HPDE6-E6E7 (cell line): ENCODE measurements around the gene FHIP2A.
"Not testable (repeated sequence)": the region's sequence is repeated elsewhere in the genome, so short reads cannot be mapped to it uniquely, and the experiment has no call there.

Experiments used
- DNase-seq: peaks from one replicate; pipeline ENCODE4 v3.0.0; 2011; ENCODE audit warnings: missing footprints; ENCODE audit errors: extremely low spot score

Gene FHIP2A, protein sequence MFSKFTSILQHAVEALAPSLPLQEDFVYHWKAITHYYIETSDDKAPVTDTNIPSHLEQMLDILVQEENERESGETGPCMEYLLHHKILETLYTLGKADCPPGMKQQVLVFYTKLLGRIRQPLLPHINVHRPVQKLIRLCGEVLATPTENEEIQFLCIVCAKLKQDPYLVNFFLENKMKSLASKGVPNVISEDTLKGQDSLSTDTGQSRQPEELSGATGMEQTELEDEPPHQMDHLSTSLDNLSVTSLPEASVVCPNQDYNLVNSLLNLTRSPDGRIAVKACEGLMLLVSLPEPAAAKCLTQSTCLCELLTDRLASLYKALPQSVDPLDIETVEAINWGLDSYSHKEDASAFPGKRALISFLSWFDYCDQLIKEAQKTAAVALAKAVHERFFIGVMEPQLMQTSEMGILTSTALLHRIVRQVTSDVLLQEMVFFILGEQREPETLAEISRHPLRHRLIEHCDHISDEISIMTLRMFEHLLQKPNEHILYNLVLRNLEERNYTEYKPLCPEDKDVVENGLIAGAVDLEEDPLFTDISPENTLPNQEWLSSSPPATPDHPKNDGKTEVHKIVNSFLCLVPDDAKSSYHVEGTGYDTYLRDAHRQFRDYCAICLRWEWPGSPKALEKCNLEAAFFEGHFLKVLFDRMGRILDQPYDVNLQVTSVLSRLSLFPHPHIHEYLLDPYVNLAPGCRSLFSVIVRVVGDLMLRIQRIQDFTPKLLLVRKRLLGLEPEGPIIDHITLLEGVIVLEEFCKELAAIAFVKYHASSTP

DNA sequence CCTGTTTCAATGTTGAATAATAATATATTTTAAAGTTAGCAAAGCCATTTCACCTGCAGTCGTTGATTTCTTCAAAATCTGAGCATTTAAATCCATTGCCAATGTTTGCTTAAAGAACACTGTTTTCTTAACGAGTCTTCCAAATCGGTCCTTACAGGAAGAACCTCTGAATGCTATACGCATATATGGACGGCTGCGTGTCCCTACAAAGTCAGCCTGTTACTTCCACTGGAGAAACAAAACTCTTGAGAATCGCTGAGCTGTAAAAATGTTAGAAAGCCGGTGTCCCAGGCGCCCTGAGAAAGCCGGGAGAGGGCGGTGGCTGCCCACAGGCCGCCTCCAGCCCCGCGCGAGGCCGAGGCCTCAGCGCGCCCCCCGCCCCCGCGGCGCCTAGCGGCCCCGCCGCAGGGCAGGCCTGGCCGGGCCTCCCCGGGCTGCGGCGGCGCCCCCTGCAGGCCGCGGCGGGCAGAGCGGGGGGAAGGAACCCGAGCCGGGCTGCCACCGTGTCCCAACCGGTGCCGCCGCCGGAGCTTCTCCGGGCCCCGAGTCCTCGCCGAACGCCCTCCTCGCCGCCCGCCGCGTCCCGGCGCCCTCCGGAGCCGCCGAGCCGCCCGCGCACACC, at the start of gene FHIP2A:
FHIP2A (plus strand) TSS at position 488 of the 622 bp plus-strand sequence. CDS start 299 bp downstream, outside the sequence.
- DNase-seq, result peak; percentile 51

GRCh38 chr10:114772496-114773196, 48.9 kb upstream of the FHIP2A start:
- no peak for DNase-seq

DNA sequence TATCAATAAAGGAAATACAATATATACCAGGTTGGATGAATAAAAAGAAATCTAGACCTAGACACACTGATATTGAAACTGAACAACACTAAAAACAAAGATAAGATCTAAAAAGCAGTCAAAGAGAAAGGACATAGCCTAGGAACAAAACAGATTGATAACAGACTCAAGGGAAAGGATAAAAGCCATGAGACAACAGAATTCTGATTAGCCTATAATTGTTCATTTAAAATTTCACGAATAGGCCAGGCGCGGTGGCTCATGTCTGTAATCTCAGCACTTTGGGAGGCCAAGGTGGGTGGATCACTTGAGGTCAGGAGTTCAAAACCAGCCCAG, 48.4 kb upstream of the FHIP2A start:
- no peak for DNase-seq

DNA sequence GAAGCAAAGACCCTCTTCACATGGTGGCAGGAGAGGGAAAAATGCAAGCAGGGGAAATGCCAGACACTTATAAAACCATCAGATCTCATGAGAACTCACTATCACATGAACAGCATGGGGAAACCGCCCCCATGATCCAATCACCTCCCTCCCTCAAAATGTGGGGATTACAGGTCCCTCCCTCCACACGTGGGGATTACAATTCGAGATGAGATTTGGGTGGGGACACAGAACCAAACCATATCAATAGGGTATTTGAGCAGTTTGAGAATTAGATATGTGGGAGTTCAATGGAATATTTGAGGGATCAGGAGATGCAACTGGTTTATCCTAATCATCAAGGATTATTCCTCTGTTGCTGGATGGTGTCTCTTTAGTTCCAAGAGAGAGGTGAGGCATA, 46.5 kb upstream of the FHIP2A start:
- DNase-seq, result not testable (repeated sequence)

DNA sequence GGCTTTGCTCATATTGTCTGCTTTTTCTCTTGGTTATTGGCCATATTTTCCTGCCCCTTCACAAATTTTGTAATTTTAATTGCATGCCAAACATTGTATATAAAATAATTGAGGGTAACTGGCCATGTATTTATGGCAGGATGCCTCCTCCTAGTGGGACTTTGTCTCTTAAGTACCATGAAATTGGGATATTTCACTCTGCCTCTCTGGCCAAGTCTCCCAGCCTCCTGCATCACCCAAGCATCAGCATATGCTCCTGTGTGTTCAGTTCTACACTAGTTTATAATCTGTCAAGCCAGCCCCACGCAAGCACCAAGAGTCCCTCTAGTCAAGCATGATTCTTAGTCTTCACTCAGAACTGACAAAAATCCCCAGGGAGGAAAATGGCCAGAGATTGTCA, 44.2 kb upstream of the FHIP2A start:
- DNase-seq, result no peak

DNA sequence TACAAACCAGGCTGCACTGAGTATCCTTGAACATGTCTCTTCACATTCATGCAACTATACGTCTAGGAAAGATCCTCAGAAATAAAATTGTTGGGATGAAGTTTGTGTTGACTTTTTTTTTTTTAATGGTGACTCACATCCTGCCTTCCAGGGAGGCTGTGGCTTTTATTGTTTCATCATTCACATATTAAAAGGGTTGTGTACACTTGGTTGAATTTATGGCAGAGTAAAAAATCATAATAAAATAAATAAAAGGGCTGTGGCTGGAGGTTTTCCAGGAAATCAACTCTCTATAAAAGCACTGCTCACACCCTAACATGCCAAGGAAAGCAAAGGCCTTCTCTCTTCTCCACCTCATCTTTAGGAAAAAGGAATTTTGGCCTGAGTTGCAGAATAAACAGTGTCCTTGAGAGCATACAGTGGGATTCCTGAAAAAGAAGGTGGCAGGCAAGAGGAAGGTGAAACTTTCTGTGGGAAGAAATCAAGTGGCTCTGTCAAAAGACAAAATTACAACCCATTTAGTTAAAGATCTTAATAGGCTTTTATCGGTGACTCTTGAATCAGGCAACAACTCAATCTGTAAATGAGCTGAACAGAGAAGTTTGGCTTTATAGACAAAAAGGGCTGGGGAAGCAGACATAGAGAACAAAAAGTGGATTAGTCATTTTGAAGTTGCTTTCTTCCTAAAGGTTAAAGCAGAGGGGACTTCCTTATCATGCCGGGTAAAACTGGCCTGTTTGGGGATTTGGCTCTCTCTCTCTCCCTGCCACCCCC, 41.6 kb upstream of the FHIP2A start:
- peak; percentile 60 for DNase-seq

GRCh38 chr10:114780577-114781184, 40.9 kb upstream of the FHIP2A start:
- no peak for DNase-seq

DNA sequence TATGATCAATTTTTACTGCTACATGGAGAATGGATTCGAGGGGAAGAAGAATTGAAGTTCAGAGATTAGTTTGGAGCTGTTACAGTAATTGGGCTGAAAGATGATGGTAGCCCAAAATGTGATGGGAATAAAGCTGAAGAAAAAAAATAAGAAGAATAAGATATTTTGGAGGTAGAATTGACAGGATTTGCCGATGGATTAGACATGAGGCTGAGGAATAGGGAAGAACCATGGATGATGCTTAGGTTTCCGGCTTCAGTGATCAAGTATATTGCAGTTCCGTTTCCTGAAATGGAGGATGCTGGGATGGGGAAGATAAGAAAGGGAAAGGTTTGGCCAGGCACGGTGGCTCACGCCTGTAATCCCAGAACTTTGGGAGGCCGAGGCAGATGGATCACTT, 38.9 kb upstream of the FHIP2A start:
- no peak for DNase-seq

DNA sequence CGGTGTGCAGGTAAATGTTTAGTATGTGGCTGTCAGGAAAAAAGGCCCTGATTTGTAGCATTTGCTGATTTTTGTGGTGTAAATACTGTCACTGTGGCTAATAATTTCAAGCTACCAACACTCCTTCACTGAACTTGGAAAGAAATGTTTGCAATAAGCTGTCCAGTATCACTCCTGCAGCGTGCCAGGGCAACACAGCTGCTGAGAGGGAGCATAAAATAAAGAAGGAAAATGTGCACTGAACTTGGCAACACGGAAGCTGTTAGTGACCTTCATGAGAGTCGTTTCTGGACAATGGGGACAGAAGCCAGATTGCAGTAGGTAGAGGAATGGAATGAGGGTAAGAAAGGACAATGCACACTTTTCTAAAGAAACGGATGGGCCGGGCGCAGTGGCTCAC, 37.9 kb upstream of the FHIP2A start:
- no peak for DNase-seq

DNA sequence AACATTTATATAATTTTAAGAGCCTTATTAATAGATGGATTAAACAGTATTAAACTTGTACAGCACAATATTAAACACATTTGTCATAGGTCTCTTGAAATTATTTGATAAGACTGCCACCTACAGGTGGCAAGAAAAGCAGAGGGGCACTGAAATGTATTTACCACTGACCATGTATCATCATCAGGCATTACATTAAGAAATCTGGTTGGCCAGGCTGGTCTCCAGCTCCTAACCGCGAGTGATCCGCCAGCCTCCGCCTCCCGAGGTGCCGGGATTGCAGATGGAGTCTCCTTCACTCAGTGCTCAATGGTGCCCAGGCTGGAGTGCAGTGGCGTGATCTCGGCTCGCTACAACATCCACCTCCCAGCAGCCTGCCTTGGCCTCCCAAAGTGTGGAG, 35.1 kb upstream of the FHIP2A start:
- not testable (repeated sequence) for DNase-seq

DNA sequence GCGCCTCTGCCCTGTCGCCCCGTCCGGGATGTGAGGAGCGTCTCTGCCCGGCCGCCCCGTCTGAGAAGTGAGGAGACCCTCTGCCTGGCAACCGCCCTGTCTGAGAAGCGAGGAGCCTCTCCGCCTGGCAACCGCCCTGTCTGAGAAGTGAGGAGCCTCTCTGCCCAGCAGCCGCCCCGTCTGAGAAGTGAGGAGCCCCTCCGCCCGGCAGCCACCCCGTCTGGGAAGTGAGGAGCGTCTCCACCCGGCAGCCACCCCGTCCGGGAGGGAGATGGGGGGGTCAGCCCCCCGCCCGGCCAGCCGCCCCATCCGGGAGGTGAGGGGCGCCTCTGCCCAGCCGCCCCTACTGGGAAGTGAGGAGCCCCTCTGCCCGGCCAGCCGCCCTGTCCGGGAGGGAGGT, 34.4 kb upstream of the FHIP2A start:
- not testable (repeated sequence) for DNase-seq

GRCh38 chr10:114791768-114792167, 29.8 kb upstream of the FHIP2A start:
- no peak for DNase-seq

- no peak for DNase-seq
Observed at GRCh38 chr10:114795039-114795438, 26.5 kb upstream of the FHIP2A start.

DNA sequence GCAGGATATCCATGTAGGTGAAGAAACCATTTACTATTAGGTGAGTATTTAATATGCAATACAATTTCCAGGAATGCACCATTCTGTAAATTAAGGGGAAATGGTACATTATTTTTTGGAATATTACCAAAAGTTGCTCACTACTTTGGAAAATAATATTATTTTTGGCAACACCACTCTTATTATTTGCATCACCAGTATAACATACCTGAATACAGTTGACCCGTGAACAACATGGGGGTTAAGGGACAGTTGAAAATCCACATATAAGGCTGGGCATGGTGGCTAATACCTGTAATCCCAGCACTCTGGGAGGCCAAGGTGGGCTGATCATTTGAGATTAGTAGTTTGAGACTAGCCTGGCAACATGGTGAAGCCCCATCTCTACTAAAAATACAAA, 21.2 kb upstream of the FHIP2A start:
- no peak for DNase-seq

GRCh38 chr10:114801411-114801813, 20.2 kb upstream of the FHIP2A start:
- DNase-seq, result no peak

- no peak for DNase-seq
Observed at GRCh38 chr10:114802177-114802576, 19.4 kb upstream of the FHIP2A start.

DNA sequence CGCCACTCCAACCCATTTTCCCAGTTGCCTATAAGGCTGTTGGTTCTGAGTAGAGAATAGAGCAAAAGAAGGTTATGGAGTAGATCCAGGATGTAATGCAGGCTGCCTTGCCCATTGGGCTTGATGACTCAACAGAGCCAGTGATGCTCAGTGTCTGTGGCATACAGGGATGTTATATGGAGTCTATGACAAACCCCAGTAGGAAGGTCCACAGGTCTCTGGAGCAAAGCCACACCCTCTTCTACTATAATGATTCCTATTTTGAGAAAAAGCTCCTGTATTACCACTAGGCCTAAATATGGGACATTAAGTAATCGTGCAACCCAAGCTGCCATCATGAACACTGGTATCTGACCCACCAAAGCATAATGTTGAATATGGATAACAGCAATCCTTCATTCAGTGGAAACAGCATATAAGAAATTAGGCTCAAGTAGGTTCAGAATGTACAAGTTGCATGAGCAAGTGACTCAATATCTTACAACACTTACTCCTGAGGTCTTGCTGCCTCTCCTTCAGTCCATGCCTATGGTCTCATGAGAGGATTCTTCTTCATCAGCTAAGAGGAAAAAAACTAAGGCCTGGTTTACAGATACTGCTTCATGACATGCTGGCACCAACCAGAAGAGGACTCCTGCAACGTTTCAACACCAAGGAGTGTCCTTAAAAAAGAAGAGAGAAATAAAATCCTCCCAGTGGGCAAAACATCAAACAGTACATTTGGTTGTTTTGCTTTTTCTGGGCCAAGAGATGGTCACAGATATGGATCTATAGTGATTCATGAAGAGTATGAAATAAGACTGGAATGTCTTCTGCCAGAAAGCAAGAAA, 14.8 kb upstream of the FHIP2A start:
- DNase-seq, result no peak

DNA sequence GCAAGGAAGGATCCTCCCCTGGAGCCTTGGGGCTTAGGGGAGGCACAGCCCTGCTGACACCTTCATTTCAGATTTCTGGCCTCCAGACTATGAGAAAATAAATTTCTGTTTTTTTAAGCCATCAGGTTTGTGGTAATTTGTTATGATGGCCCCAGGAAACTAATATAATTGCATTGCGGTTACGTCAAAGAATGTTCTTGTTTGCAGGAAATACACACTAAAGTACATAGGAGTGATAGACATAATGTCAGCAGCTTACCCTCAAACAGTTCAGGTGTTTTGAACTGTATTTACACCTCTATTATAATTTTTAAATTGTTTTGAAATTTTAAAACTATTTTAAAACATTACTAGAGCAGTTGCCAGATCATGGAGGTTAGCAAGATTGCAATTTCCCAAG, 12.6 kb upstream of the FHIP2A start:
- no peak for DNase-seq

GRCh38 chr10:114810926-114811325, 10.7 kb upstream of the FHIP2A start:
- DNase-seq, result no peak

- no peak for DNase-seq
Observed at GRCh38 chr10:114811862-114812261, 9.7 kb upstream of the FHIP2A start.
